ENCODE results near the gene ACSL6. TPM values are rescaled to one million over a fixed set of nuclear protein-coding genes. Genes with fewer than 3 reads are reported as not detected.

Gene ACSL6
- total RNA-seq, 1 donor from 2014 or later = 0.19 TPM

DNA sequence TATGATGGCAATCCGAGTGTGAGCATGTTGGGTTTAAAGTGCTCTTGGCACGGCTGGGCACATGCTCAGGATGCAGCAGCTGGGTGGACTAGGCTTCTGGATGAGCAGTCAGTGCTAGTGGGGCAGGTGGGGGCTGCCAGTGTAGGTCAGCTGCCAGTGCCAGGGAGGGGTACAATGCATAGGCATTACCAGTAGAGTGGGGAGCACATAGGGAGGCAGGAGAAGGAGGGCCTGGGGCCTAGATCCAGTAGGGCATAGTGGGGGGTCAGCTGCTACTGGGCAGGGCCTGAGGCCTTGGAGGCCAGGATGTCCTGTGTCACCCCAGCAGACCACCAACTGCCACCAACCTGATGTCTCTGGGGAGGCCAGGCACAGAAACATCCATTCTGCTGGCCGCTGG is 24.2 kb downstream of the ACSL6 start:
- Mint-ChIP-seq H3K4me1 (ENCODE audit: low read depth) (no peaks in the 10 kb centered on the region), H3K27ac (no peak overlapping the region), H3K36me3 (ENCODE audit: insufficient read depth) (no peaks in the 10 kb centered on the region), H3K9me3 (ENCODE audit: low read depth) (no peaks in the 10 kb centered on the region), H3K27me3 (peaks cover 3% of the 10 kb centered on the region), H3K4me3 (ENCODE audit: low read depth) (no peak overlapping the region)
- TF ChIP-seq CTCF (IDR thresholded peaks at IDR 0.05; ENCODE audit: unreplicated experiment) = no peak
- no peak for DNase-seq (ENCODE audit: low spot score, unreplicated experiment)

DNA sequence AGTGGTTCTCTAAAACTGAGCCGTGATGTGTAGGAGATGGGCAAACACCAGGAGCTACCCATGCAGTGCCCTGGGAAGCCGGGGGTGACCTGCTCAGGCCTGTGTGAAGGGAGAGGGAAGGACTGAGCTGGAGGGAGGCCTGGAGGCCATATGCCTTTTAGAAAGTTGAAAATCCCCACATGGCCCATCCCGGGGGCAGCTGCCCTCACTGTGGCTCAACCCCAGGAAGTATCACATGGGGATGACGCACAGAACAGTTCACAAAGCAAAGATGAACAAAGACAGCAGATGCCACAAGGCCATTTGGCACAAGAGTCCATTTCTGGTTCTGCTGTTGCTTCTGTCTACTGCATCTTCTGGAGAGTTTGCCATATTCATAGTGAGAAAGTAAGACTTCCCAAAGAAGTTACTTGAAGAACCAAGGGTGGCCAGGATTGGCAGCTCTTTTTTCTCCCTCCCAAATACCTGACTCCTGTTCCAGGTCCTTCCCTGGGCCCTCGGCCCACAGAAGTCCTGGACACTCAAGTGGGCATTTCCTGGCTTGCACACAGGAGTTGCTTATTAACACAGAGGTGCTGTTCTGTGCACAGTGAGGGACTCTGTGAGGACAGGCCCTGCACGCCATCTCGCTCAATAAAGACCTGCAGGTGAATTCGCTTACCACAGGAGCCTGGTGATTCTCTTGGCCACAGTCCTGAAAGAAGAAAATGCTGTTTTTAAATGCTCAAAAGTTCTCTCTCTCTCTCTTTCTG is 25.1 kb downstream of the ACSL6 start:
- no peak for TF ChIP-seq CTCF (IDR thresholded peaks at IDR 0.05; ENCODE audit: unreplicated experiment)
- Mint-ChIP-seq H3K36me3 (ENCODE audit: insufficient read depth) (no peaks in the 10 kb centered on the region), H3K27ac (no peak overlapping the region), H3K4me1 (ENCODE audit: low read depth) (no peaks in the 10 kb centered on the region), H3K9me3 (ENCODE audit: low read depth) (no peaks in the 10 kb centered on the region), H3K27me3 (peaks cover 3% of the 10 kb centered on the region), H3K4me3 (ENCODE audit: low read depth) (no peak overlapping the region)
- DNase-seq (ENCODE audit: low spot score, unreplicated experiment) = no peak

DNA sequence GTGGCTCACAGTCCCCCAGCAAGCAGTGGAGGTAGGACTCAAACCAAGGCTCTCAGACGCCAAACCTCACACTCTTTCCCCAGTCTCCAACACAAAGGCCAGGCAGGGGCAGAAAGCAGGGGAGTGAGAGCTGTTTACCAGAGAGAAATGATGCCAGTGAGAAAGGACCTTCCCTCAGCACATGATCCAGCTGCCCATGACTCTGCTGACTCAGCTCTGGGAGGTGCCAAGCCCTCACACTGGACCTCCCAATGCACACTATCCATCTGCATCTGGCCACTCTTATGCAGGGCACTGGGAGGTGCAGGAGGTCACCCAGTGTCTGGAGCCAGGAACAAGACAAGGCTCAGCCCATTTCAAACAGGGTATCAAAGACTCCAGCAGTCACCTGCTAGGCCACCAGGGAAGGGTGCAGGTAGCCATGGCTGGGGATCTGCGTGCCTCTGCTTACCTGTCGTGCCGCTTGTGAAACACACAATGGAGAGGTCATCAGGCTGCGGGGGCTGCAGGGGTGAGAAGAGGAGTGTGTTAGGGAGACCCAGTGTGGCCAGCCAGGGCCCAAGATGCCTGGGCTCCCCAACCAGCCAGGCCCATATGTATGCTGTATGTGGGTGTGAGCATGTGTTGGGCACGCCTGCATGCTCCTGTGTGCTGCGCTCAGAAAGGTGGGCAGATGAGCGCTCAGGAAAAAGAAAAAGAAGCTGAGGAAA is 26.3 kb downstream of the ACSL6 start:
- peak overlapping the region; percentile 12 for H3K27ac Mint-ChIP-seq
- peaks cover 9% of the 10 kb centered on the region for H3K27me3 Mint-ChIP-seq
- no peak for TF ChIP-seq CTCF (IDR thresholded peaks at IDR 0.05; ENCODE audit: unreplicated experiment)
- no peak overlapping the region for H3K4me3 Mint-ChIP-seq (ENCODE audit: low read depth)
- H3K36me3 Mint-ChIP-seq (ENCODE audit: insufficient read depth) = no peaks in the 10 kb centered on the region
- no peaks in the 10 kb centered on the region for H3K9me3 Mint-ChIP-seq (ENCODE audit: low read depth)
- no peak for DNase-seq (ENCODE audit: low spot score, unreplicated experiment)
- no peaks in the 10 kb centered on the region for H3K4me1 Mint-ChIP-seq (ENCODE audit: low read depth)

- Mint-ChIP-seq H3K4me1 (ENCODE audit: low read depth) (no peaks in the 10 kb centered on the region), H3K27ac (no peak overlapping the region), H3K36me3 (ENCODE audit: insufficient read depth) (no peaks in the 10 kb centered on the region), H3K9me3 (ENCODE audit: low read depth) (no peaks in the 10 kb centered on the region), H3K27me3 (peaks cover 9% of the 10 kb centered on the region), H3K4me3 (ENCODE audit: low read depth) (no peak overlapping the region)
- TF ChIP-seq CTCF (IDR thresholded peaks at IDR 0.05; ENCODE audit: unreplicated experiment) = no peak
- DNase-seq (ENCODE audit: low spot score, unreplicated experiment) = no peak
Measured at GRCh38 chr5:131983244-131983771, 28.1 kb downstream of the ACSL6 start.

DNA sequence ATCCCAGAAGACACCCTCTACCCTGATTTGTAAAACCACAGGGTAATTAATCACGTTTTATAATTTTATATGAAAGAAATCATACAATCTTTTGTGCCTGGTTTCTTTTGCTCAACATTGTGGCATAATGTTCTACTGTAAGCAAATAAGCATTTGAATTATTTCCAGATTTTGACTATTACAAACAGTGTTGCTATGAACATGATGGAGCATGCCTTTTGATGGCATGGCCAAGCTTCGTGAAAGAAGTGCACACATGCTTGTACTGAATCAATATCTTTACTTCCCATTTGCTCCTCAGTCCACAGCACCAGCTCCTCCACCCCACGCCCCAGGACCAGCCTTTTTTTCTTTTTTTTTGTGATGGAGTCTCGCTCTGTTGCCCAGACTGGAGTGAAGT is 29.9 kb downstream of the ACSL6 start:
- Mint-ChIP-seq H3K27me3 (peaks cover 9% of the 10 kb centered on the region), H3K36me3 (ENCODE audit: insufficient read depth) (no peaks in the 10 kb centered on the region), H3K27ac (no peak overlapping the region), H3K4me3 (ENCODE audit: low read depth) (no peak overlapping the region), H3K9me3 (ENCODE audit: low read depth) (no peaks in the 10 kb centered on the region), H3K4me1 (ENCODE audit: low read depth) (no peaks in the 10 kb centered on the region)
- no peak for DNase-seq (ENCODE audit: low spot score, unreplicated experiment)
- no peak for TF ChIP-seq CTCF (IDR thresholded peaks at IDR 0.05; ENCODE audit: unreplicated experiment)

All from progenitor cell of endocrine pancreas (in vitro differentiated cells).